H9 (cell line): ENCODE measurements around the gene URI1. TPM values are rescaled to one million over a fixed set of nuclear protein-coding genes. Genes with fewer than 3 reads are reported as not detected.

ENCODE experiments used
- DNase-seq: peaks from one replicate; pipeline ENCODE4 v3.0.0-alpha.2; 2017
- H2AFZ ChIP-seq: one replicate; pipeline ENCODE4 v1.6.1; 2013; ENCODE audit warnings: mild to moderate bottlenecking, low read length, control low read depth, moderate library complexity
- H2AK5ac ChIP-seq: 2 replicates; pipeline ENCODE4 v1.6.1; 2013; ENCODE audit warnings: low read length, control low read depth, mixed read lengths; ENCODE audit not compliant: insufficient read length
- H2BK120ac ChIP-seq: one replicate; pipeline ENCODE4 v1.6.1; 2013; ENCODE audit warnings: low read depth, mild to moderate bottlenecking, low read length, control low read depth, inconsistent platforms; ENCODE audit not compliant: poor library complexity, severe bottlenecking
- H2BK12ac ChIP-seq: 2 replicates; pipeline ENCODE4 v1.6.1; 2013; ENCODE audit warnings: low read length, control low read depth, mixed read lengths, low read depth; ENCODE audit not compliant: insufficient read length
- H2BK15ac ChIP-seq: 2 replicates; pipeline ENCODE4 v1.6.1; 2013; ENCODE audit warnings: low read depth, low read length, control low read depth
- H2BK20ac ChIP-seq: one replicate; pipeline ENCODE4 v1.6.1; 2013; ENCODE audit warnings: low read depth, mild to moderate bottlenecking, low read length, control low read depth, inconsistent platforms; ENCODE audit not compliant: poor library complexity, severe bottlenecking
- H2BK5ac ChIP-seq: 2 replicates; pipeline ENCODE4 v1.6.1; 2013; ENCODE audit warnings: low read length, control low read depth, mixed read lengths; ENCODE audit not compliant: insufficient read length
- H3K14ac ChIP-seq: 2 replicates; pipeline ENCODE4 v1.6.1; 2013; ENCODE audit warnings: low read length, control low read depth; ENCODE audit not compliant: insufficient read depth
- H3K18ac ChIP-seq: 2 replicates; pipeline ENCODE4 v1.6.1; 2013; ENCODE audit warnings: low read depth, mild to moderate bottlenecking, mixed read lengths, low read length, control low read depth; ENCODE audit not compliant: insufficient read length
- H3K23ac ChIP-seq: 2 replicates; pipeline ENCODE4 v1.6.1; 2013; ENCODE audit warnings: low read length, control low read depth, mixed read lengths, low read depth; ENCODE audit not compliant: insufficient read length
- H3K23me2 ChIP-seq: 2 replicates; pipeline ENCODE4 v1.6.1; 2013; ENCODE audit warnings: low read depth, mild to moderate bottlenecking, mixed read lengths, low read length, control low read depth; ENCODE audit not compliant: insufficient read length, poor library complexity, severe bottlenecking
- H3K27ac ChIP-seq: 2 replicates; pipeline ENCODE4 v1.5.1; 2013; ENCODE audit warnings: low read length, control low read depth, mixed read lengths, low read depth; ENCODE audit not compliant: insufficient read length
- H3K27me3 ChIP-seq: 2 replicates; pipeline ENCODE4 v1.6.1; 2013; ENCODE audit warnings: low read length, control low read depth, inconsistent platforms; ENCODE audit not compliant: insufficient read depth
- H3K4ac ChIP-seq: 2 replicates; pipeline ENCODE4 v1.6.1; 2013; ENCODE audit warnings: low read depth, mild to moderate bottlenecking, control low read depth, inconsistent platforms, low read length, moderate library complexity
- H3K4me1 ChIP-seq: 2 replicates; pipeline ENCODE4 v1.6.1; 2013; ENCODE audit warnings: low read length, control low read depth, inconsistent platforms; ENCODE audit not compliant: insufficient read depth
- H3K4me2 ChIP-seq: 2 replicates; pipeline ENCODE4 v1.6.1; 2013; ENCODE audit warnings: low read length, control low read depth, mixed read lengths; ENCODE audit not compliant: insufficient read length, insufficient read depth
- H3K56ac ChIP-seq: 2 replicates; pipeline ENCODE4 v1.6.1; 2013; ENCODE audit warnings: low read depth, mild to moderate bottlenecking, mixed read lengths, low read length, control low read depth; ENCODE audit not compliant: insufficient read length
- H3K79me1 ChIP-seq: 2 replicates; pipeline ENCODE4 v1.6.1; 2013; ENCODE audit warnings: low read depth, mild to moderate bottlenecking, moderate library complexity, low read length, control low read depth, inconsistent platforms; ENCODE audit not compliant: insufficient read depth, poor library complexity, severe bottlenecking
- H3K79me2 ChIP-seq: 2 replicates; pipeline ENCODE4 v1.6.1; 2013; ENCODE audit warnings: low read length, control low read depth, inconsistent platforms; ENCODE audit not compliant: insufficient read depth
- H3K9ac ChIP-seq: 2 replicates; pipeline ENCODE4 v1.6.1; 2013; ENCODE audit warnings: low read length, control low read depth, mixed read lengths; ENCODE audit not compliant: insufficient read length; ENCODE audit errors: extremely low read depth
- H3K9me3 ChIP-seq: one replicate; pipeline ENCODE4 v1.6.1; 2013; ENCODE audit warnings: low read depth, low read length, inconsistent platforms; ENCODE audit not compliant: control insufficient read depth
- H3T11ph ChIP-seq: one replicate; pipeline ENCODE4 v1.6.1; 2013; ENCODE audit warnings: mild to moderate bottlenecking, low read length, control low read depth, inconsistent platforms
- H4K20me1 ChIP-seq: one replicate; pipeline ENCODE4 v1.6.1; 2013; ENCODE audit not compliant: control insufficient read depth, insufficient read length, insufficient read depth
- H4K5ac ChIP-seq: 2 replicates; pipeline ENCODE4 v1.6.1; 2013; ENCODE audit warnings: low read depth, mild to moderate bottlenecking, mixed read lengths, low read length, control low read depth; ENCODE audit not compliant: insufficient read length
- H4K8ac ChIP-seq: replicated peaks from 2 replicates; pipeline ENCODE4 v1.6.1; 2013; ENCODE audit warnings: low read length, control low read depth, mixed read lengths, low read depth; ENCODE audit not compliant: insufficient read length
- H4K91ac ChIP-seq: 2 replicates; pipeline ENCODE4 v1.6.1; 2013; ENCODE audit warnings: low read depth, mild to moderate bottlenecking, moderate library complexity, mixed read lengths, low read length, control low read depth; ENCODE audit not compliant: insufficient read length
- H3K27ac Mint-ChIP-seq, 3 experiments: 2 replicates in 2 of 3; 3 replicates in 1 of 3; pipeline ENCODE4 v1.8.0; 2020 to 2021; ENCODE audit warnings: mixed read lengths in 3 of 3, mild to moderate bottlenecking in 1 of 3, moderate library complexity in 1 of 3
- H3K27me3 Mint-ChIP-seq: 2 replicates; pipeline ENCODE4 v1.8.0; 2021; ENCODE audit warnings: low read depth, mild to moderate bottlenecking, moderate library complexity, mixed read lengths
- H3K36me3 Mint-ChIP-seq, 3 experiments: 2 replicates in 2 of 3; 3 replicates in 1 of 3; pipeline ENCODE4 v1.8.0; 2020 to 2021; ENCODE audit warnings: low read depth in 3 of 3, mixed read lengths in 3 of 3; ENCODE audit not compliant: insufficient read depth in 1 of 3
- H3K4me1 Mint-ChIP-seq, 2 experiments: 2 replicates each; pipeline ENCODE4 v1.8.0; 2020; ENCODE audit warnings: mixed read lengths in 2 of 2
- H3K4me3 Mint-ChIP-seq, 2 experiments: 2 replicates in 1 of 2; 3 replicates in 1 of 2; pipeline ENCODE4 v1.8.0; 2020 to 2021; ENCODE audit warnings: mild to moderate bottlenecking in 2 of 2, mixed read lengths in 2 of 2, moderate library complexity in 1 of 2
- H3K9me3 Mint-ChIP-seq, 2 experiments: 2 replicates in 1 of 2; 3 replicates in 1 of 2; pipeline ENCODE4 v1.8.0; 2020; ENCODE audit warnings: mild to moderate bottlenecking in 2 of 2, mixed read lengths in 2 of 2, moderate library complexity in 1 of 2
- CTCF ChIP-seq: fragments of 200-600 bp; sonication (generic); conservative IDR thresholded peaks from 3 replicates; pipeline ENCODE4 v1.8.0; 2021; ENCODE audit warnings: antibody characterized with exemption, mild to moderate bottlenecking
- WGBS: extraction: QIAGEN DNeasy Blood & Tissue Kit; methylation state at CpG from one replicate; pipeline ENCODE4 v1.1.7; 2013; ENCODE audit warnings: missing lambda C conversion rate, low lambda C conversion rate, mixed read lengths; ENCODE audit not compliant: insufficient read length; ENCODE audit errors: extremely low coverage; 5-methylcytosine and 5-hydroxymethylcytosine counted together
- total RNA-seq: library from RNA; stranded (reverse); gene quantifications from 2 replicates; pipeline ENCODE4 v1.2.1, GENCODE V29; 2021

The URI1 gene
- total RNA-seq, 1 experiment from 2014 or later = 54.3 TPM

- Mint-ChIP-seq H3K9me3 (peaks cover 4% of the 10 kb centered on the region in 2 experiments; a peak in 1 of 5 replicates), H3K27ac (no peak overlapping the region), H3K4me1 (peaks cover 11 to 15% of the 10 kb centered on the region in 2 experiments), H3K4me3 (no peak overlapping the region), H3K36me3 (peaks cover 6 to 39% (median 38%) of the 10 kb centered on the region in 3 experiments), H3K27me3 (no peaks in the 10 kb centered on the region)
- Histone ChIP-seq H3K27me3 (no peaks in the 10 kb centered on the region), H2AFZ (no peak overlapping the region), H3K14ac (no peak overlapping the region), H2BK5ac (no peak overlapping the region), H3K9ac (no peak overlapping the region), H2AK5ac (no peak overlapping the region), H3K18ac (no peak overlapping the region), H3T11ph (no peak overlapping the region), H3K79me2 (no peaks in the 10 kb centered on the region), H4K8ac (no peak overlapping the region), H4K91ac (no peak overlapping the region), H3K79me1 (no peaks in the 10 kb centered on the region), H3K4me1 (no peaks in the 10 kb centered on the region), H2BK15ac (no peak overlapping the region), H4K20me1 (no peaks in the 10 kb centered on the region), H3K27ac (no peak overlapping the region), H3K23ac (no peak overlapping the region), H3K4ac (no peak overlapping the region), H3K4me2 (no peak overlapping the region), H3K56ac (no peak overlapping the region), H2BK120ac (no peak overlapping the region), H4K5ac (no peak overlapping the region), H3K9me3 (no peaks in the 10 kb centered on the region), H2BK20ac (no peak overlapping the region), H2BK12ac (no peak overlapping the region), H3K23me2 (no peaks in the 10 kb centered on the region)
- WGBS = no CpG with 5 or more reads among the region's 2 CpGs
- TF ChIP-seq CTCF = no peak
- DNase-seq = no peak
Measured at GRCh38 chr19:30028118-30028991, 86.3 kb downstream of the URI1 start.
